OCI-LY1 (cell line): ENCODE results near the gene CAPN14.

Source experiments
- CTCF ChIP-seq: fragments of 200-600 bp; sonication (generic), shearing (Covaris generic); IDR thresholded peaks from 2 replicates; pipeline ENCODE4 v1.5.1; 2017; ENCODE audit warnings: mild to moderate bottlenecking, antibody characterized with exemption, low read length, moderate library complexity, mixed read lengths
- EZH2 ChIP-seq: fragments of 200-600 bp; sonication (generic), shearing (Covaris generic); IDR thresholded peaks from 2 replicates; pipeline ENCODE4 v1.8.0; 2017; ENCODE audit warnings: borderline replicate concordance, mixed run types, mild to moderate bottlenecking, antibody characterized with exemption, low read length, moderate library complexity, mixed read lengths

DNA sequence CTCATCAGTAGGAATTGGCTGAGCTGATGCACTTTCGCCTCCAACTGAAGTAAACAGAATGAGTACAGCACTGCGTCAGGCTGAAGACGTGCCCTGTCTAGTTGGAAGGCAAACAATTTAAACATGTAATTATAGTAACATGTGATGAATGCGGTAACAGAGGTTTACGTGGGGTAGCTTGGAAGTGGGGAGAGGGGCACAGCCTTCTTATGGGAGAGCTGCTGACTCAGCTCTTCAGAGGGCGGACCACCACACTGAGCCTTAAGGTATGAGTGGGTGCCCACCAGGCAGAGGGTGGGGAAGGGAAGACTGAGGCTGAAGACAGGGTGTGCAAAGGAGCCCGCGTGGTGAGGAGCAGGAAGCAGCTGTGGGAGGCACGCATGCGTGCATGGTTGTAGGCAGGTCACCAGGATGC lies 10.4 kb upstream of the CAPN14 start:
- TF ChIP-seq CTCF = no peak
- TF ChIP-seq EZH2 = no peak
